ENCODE data around the gene ABCB10.

Gene ABCB10

DNA sequence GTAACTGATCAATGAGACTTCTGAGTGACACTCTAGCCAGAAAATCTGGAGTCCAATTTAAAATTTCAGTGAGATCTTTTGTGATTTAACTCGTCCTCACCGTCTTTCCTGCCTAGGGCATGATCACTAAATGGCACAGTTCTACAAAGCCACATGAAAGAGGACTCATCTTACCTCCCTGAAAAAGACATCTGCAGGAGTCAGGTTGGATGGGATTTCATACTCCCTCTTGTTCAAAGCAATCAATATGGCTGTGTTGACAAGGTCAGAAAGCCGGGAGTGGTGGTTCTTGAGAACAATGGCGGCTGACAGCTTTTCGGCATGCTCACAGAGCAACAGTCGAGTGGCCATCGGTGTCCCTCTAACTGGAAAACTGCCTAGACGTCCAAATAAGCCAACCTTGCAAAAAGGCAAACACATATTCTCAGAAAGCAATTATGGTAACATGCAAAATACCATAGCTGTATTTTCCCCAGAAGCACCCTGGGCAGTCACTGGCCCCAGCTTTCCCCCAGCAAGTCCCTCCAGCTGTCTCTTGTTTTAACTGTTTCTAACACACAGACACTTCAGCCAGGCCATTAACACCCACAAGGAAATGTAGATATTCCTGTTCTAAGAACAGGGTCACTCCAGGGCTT is 88.0 kb downstream of the ABCB10 start:
- DNase-seq = no peak

DNA sequence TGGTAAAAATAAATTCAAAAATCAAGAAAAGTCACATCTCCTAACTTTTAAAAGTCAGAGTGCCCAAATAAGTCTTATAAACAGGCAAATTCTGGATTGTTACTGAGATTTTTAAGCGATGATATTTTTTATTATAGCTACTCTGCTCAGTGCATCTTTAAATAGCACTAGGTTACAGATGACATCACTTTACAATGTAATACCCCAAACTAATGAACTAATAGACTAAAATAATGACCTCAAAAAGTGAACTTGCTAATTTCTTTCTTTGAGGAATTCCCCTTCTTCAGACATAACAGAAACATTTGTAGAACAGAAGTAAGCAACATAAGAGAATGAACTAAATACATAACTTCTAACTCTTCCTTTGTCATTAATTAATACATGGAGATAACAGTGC is 91.6 kb downstream of the ABCB10 start:
- DNase-seq = no peak
